Renal cortical epithelial cell (primary cell): ENCODE measurements around the gene ATRIP. TPM values are rescaled to one million over a fixed set of nuclear protein-coding genes. Genes with fewer than 3 reads are reported as not detected.

Experiments used
- DNase-seq: peaks from one replicate; pipeline ENCODE4 v3.0.0-alpha.2; 2011; ENCODE audit warnings: low read depth
- total RNA-seq: library from RNA; depleted of rRNA; stranded (reverse); fragments of >200 nt; gene quantifications from 2 replicates; pipeline ENCODE4 v1.2.3, GENCODE V29; 2014

Gene ATRIP
- total RNA-seq, 1 donor from 2014 or later: 5.2 TPM

GRCh38 chr3:48502121-48502520, 55.6 kb downstream of the ATRIP start:
- no peak for DNase-seq

- DNase-seq: no peak
Measured at GRCh38 chr3:48502728-48503168, 56.2 kb downstream of the ATRIP start.

- DNase-seq: peak; percentile 43
Measured at GRCh38 chr3:48503401-48504050, 57.0 kb downstream of the ATRIP start.

GRCh38 chr3:48504051-48504946, 57.8 kb downstream of the ATRIP start, which contains the start of gene SHISA5:
TSS of gene SHISA5 (minus strand) at chr3:48504174. CDS start at chr3:48504094, 80 bp downstream.
- peak; percentile 67 for DNase-seq

GRCh38 chr3:48505146-48505545, 58.6 kb downstream of the ATRIP start:
- DNase-seq: no peak

GRCh38 chr3:48505968-48506504, 59.5 kb downstream of the ATRIP start:
- DNase-seq: no peak

GRCh38 chr3:48507256-48508061, 60.9 kb downstream of the ATRIP start:
- DNase-seq: peak; percentile 77

GRCh38 chr3:48511551-48511950, 65.0 kb downstream of the ATRIP start:
- DNase-seq: no peak

GRCh38 chr3:48514431-48515227, 68.1 kb downstream of the ATRIP start:
- DNase-seq: no peak

Other genes starting within 250 kb of the ATRIP start
- 0.25 TPM in 1 of 2 replicates, not detected in the other for gene CAMP, start 223.2 kb upstream of the ATRIP start, total RNA-seq
- gene ZNF589, start 205.6 kb upstream of the ATRIP start, total RNA-seq: 2.3 and 6.6 TPM in 2 replicates
- 29.7 and 45.7 TPM in 2 replicates for gene NME6, start 145.4 kb upstream of the ATRIP start, total RNA-seq
- not detected in 2 replicates for gene SPINK8, start 113.1 kb upstream of the ATRIP start, total RNA-seq
- not detected in 2 replicates for gene FBXW12, start 74.5 kb upstream of the ATRIP start, total RNA-seq
- 38.2 and 191 TPM in 2 replicates for gene PLXNB1, start 16.7 kb upstream of the ATRIP start, total RNA-seq
- 24.0 and 37.5 TPM in 2 replicates for gene CCDC51, start 6.6 kb upstream of the ATRIP start, total RNA-seq
- gene TMA7, start 6.5 kb upstream of the ATRIP start, total RNA-seq: 201 and 228 TPM in 2 replicates
- 116 and 143 TPM in 2 replicates for gene SHISA5, start 57.4 kb downstream of the ATRIP start, total RNA-seq
- gene PFKFB4, start 110.1 kb downstream of the ATRIP start, total RNA-seq: 11.3 and 38.2 TPM in 2 replicates
- 4.0 and 11.5 TPM in 2 replicates for gene UCN2, start 117.0 kb downstream of the ATRIP start, total RNA-seq
- 129 and 165 TPM in 2 replicates for gene COL7A1, start 148.6 kb downstream of the ATRIP start, total RNA-seq
- gene UQCRC1, start 162.9 kb downstream of the ATRIP start, total RNA-seq: 549 and 618 TPM in 2 replicates
- not detected in 2 replicates for gene TMEM89, start 175.0 kb downstream of the ATRIP start, total RNA-seq
- 21.0 and 45.5 TPM in 2 replicates for gene SLC26A6, start 188.7 kb downstream of the ATRIP start, total RNA-seq
- gene CELSR3, start 216.1 kb downstream of the ATRIP start, total RNA-seq: 1.9 and 2.7 TPM in 2 replicates
- 6.3 and 26.7 TPM in 2 replicates for gene NCKIPSD, start 239.2 kb downstream of the ATRIP start, total RNA-seq